ENCODE measurements around the gene RNF208.

DNA sequence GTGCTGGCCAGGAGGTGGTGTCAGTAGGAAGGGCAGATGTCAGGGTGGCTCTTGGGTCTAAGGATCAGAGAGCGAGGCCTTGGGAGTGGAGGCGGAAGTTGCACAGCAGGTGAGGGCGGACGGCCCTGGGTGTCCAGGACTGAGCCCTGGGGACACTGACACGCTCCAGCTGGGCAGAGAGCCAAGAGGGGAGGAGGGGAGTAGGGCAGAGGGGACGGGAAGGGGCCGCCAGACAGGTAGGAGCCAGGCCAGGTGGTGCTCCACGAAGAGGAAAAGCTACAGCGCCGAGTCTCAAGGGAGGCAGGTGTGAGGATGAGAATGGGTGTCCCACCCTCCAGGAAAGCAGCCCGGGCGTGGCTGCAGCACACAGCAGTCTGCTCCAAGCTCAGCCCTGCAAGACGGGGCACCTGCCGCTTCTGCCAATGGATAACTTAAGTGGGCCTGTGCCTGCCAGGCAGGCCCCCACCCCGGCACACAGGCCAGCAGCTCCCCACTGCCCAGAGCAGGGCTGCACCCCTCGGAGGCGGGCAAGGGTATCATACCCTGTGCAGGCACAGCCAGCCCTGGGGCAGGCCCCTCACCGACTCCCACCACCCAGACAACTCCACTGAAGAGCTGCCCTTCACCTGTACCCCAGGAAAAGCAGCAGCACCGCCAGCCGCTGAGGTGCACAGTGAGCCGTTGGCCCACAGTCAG lies 26.4 kb downstream of the RNF208 start:
- TF ChIP-seq, protein P1, sequence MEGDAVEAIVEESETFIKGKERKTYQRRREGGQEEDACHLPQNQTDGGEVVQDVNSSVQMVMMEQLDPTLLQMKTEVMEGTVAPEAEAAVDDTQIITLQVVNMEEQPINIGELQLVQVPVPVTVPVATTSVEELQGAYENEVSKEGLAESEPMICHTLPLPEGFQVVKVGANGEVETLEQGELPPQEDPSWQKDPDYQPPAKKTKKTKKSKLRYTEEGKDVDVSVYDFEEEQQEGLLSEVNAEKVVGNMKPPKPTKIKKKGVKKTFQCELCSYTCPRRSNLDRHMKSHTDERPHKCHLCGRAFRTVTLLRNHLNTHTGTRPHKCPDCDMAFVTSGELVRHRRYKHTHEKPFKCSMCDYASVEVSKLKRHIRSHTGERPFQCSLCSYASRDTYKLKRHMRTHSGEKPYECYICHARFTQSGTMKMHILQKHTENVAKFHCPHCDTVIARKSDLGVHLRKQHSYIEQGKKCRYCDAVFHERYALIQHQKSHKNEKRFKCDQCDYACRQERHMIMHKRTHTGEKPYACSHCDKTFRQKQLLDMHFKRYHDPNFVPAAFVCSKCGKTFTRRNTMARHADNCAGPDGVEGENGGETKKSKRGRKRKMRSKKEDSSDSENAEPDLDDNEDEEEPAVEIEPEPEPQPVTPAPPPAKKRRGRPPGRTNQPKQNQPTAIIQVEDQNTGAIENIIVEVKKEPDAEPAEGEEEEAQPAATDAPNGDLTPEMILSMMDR (IDR thresholded peaks at IDR 0.05), result no peak
- TF ChIP-seq EZH2 (IDR thresholded peaks at IDR 0.05; ENCODE audit: borderline replicate concordance, insufficient read depth, low read depth, low read length, poor library complexity, severe bottlenecking), result no peak

Data from B cell (primary cell).